HepG2 (cell line): Measurements from ENCODE around the gene EEF1A1. TPM values are rescaled to one million over a fixed set of nuclear protein-coding genes. Genes with fewer than 3 reads are reported as not detected.

Experiments
- ATF4 ChIP-seq, 2 experiments: fragments of 450-650 bp in 1 of 2; sonication (generic) in 1 of 2; formaldehyde crosslinking; IDR thresholded peaks; 2 replicates each; pipeline versions ENCODE4 v1.5.0 to v1.8.0; 2020 to 2022; ENCODE audit warnings: mild to moderate bottlenecking in 1 of 2, missing genetic modification reagents in 1 of 2
- DR1 ChIP-seq: sonication (generic); formaldehyde crosslinking; IDR thresholded peaks from 2 replicates; pipeline ENCODE4 v1.8.0; 2021; ENCODE audit warnings: mild to moderate bottlenecking, missing genetic modification reagents, inconsistent platforms
- GMEB2 ChIP-seq: IDR thresholded peaks from 2 replicates; pipeline ENCODE4 v1.6.1; 2016; ENCODE audit warnings: missing biosample characterization, missing genetic modification reagents, low read depth
- MYPOP ChIP-seq: sonication (generic); formaldehyde crosslinking; IDR thresholded peaks from 2 replicates; pipeline ENCODE4 v1.8.1; 2023; ENCODE audit warnings: mild to moderate bottlenecking, moderate library complexity, missing genetic modification reagents
- SIX1 ChIP-seq: sonication (generic); formaldehyde crosslinking; IDR thresholded peaks from 2 replicates; pipeline ENCODE4 v1.4.0; 2020; ENCODE audit warnings: missing genetic modification reagents, borderline replicate concordance
- SIX4 ChIP-seq: sonication (generic); formaldehyde crosslinking; IDR thresholded peaks from 2 replicates; pipeline ENCODE4 v1.4.0; 2020; ENCODE audit warnings: missing genetic modification reagents
- TBX2 ChIP-seq: sonication (generic); formaldehyde crosslinking; IDR thresholded peaks from 2 replicates; pipeline ENCODE4 v1.5.0; 2020; ENCODE audit warnings: missing genetic modification reagents, mild to moderate bottlenecking, borderline replicate concordance
- ZBTB21 ChIP-seq: sonication (generic); formaldehyde crosslinking; IDR thresholded peaks from 2 replicates; pipeline ENCODE4 v1.4.0; 2020; ENCODE audit warnings: missing genetic modification reagents
- ZNF431 ChIP-seq: sonication (generic); formaldehyde crosslinking; IDR thresholded peaks from 2 replicates; pipeline ENCODE4 v1.9.0; 2022; ENCODE audit warnings: missing genetic modification reagents, low read depth, mild to moderate bottlenecking, borderline replicate concordance
- polyA plus RNA-seq, 8 experiments: library from polyadenylated mRNA; depleted of rRNA in 3 of 8; stranded (reverse) in 7 of 8; unstranded in 1 of 8; fragments of >200 nt; fragmentation: Illumina TruSeq in 4 of 8; extraction: Trizol in 4 of 8; gene quantifications; 2 replicates each; pipeline versions ENCODE4 v1.2.1 to v1.2.3, GENCODE V29; 2011 to 2016; ENCODE audit warnings: low read depth in 4 of 8, missing spikeins in 1 of 8, mixed read lengths in 1 of 8; ENCODE audit not compliant: insufficient read depth in 1 of 8
- total RNA-seq, 5 experiments: library from RNA; depleted of rRNA; stranded (reverse); fragments of >200 nt; fragmentation: Illumina TruSeq; extraction: Trizol; gene quantifications; 2 replicates each; pipeline ENCODE4 v1.2.3, GENCODE V29; 2016; ENCODE audit warnings: low read depth in 1 of 5
- TF ChIP-seq, protein P1 (sequence below): sonication (generic); formaldehyde crosslinking; IDR thresholded peaks from 2 replicates; pipeline ENCODE4 v1.4.0; 2020; ENCODE audit warnings: mild to moderate bottlenecking, missing genetic modification reagents
- TF ChIP-seq, protein P2 (sequence below): IDR thresholded peaks from 2 replicates; pipeline ENCODE4 v1.6.1; 2016; ENCODE audit warnings: mild to moderate bottlenecking, missing biosample characterization, missing genetic modification reagents
- TF ChIP-seq, protein P3 (sequence below): sonication (generic); formaldehyde crosslinking; IDR thresholded peaks from 2 replicates; pipeline ENCODE4 v1.4.0; 2020; ENCODE audit warnings: mild to moderate bottlenecking, missing genetic modification reagents
- TF ChIP-seq, protein P4 (sequence below): sonication (generic); formaldehyde crosslinking; IDR thresholded peaks from 2 replicates; pipeline ENCODE4 v1.4.0; 2020; ENCODE audit warnings: mild to moderate bottlenecking, missing genetic modification reagents

The EEF1A1 gene
- total and polyA plus RNA-seq, 2 of the 13 experiments (the other 11 are each of a cell fraction or from before 2014, with no cell fraction given) = 13,726 to 17,172 TPM

GRCh38 chr6:73521351-73521985 lies 636 bp upstream of the EEF1A1 start (continued):
- TF ChIP-seq ATF4 (CRISPR knock-in tag; IDR thresholded peaks at IDR 0.05) = no peak
- TF ChIP-seq ZBTB21 (CRISPR knock-in tag) = no peak
- no peak for TF ChIP-seq SIX1
- no peak for TF ChIP-seq SIX4
- TF ChIP-seq, protein P1, sequence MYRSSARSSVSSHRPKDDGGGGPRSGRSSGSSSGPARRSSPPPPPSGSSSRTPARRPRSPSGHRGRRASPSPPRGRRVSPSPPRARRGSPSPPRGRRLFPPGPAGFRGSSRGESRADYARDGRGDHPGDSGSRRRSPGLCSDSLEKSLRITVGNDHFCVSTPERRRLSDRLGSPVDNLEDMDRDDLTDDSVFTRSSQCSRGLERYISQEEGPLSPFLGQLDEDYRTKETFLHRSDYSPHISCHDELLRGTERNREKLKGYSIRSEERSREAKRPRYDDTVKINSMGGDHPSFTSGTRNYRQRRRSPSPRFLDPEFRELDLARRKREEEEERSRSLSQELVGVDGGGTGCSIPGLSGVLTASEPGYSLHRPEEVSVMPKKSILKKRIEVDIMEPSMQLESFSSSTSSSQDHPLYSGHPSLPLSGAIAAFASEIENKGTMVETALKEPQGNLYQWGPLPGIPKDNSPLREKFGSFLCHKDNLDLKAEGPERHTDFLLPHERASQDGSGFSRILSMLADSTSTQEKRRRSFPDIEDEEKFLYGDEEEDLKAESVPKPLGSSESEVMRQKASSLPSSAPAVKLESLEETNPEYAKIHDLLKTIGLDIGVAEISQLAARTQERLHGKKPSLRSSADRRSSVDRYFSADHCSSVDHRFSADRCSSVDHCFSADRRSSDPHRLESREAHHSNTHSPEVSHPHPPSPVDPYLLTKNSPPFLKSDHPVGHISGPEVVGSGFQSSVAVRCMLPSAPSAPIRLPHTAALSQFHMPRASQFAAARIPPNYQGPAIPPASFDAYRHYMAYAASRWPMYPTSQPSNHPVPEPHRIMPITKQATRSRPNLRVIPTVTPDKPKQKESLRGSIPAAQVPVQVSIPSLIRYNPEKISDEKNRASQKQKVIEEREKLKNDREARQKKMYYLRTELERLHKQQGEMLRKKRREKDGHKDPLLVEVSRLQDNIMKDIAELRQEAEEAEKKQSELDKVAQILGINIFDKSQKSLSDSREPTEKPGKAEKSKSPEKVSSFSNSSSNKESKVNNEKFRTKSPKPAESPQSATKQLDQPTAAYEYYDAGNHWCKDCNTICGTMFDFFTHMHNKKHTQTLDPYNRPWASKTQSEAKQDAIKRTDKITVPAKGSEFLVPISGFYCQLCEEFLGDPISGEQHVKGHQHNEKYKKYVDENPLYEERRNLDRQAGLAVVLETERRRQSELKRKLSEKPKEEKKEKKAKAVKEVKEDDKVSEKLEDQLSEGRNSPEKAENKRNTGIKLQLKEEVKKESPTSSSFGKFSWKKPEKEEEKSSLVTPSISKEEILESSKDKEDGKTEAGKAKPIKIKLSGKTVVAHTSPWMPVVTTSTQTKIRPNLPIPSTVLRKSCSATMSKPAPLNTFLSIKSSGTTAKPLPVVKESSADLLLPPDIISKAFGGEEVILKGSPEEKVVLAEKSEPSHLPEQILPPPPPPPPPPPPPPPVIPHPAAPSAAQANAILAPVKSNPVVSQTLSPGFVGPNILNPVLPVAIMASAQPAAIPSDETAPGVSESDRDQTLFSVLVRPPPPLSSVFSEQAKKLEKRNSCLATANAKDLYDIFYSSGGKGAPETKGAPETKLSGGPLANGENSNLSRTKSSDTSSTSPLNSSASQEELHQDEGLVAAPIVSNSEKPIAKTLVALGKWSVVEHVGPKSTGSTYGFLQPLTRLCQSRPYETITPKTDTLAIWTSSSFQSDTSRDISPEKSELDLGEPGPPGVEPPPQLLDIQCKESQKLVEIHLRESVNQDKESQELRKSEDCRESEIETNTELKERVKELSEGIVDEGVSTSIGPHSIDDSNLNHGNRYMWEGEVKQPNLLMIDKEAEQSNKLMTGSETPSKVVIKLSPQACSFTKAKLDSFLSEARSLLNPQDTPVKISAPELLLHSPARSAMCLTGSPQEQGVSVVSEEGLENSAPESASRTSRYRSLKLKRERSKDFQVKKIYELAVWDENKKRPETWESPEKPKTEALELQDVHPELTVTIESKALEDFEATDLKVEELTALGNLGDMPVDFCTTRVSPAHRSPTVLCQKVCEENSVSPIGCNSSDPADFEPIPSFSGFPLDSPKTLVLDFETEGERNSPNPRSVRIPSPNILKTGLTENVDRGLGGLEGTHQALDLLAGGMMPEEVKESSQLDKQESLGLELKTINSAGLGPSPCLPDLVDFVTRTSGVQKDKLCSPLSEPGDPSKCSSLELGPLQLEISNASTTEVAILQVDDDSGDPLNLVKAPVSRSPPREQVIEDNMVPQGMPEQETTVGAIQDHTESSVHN = no peak
- TF ChIP-seq MYPOP (CRISPR knock-in tag) = no peak
- TF ChIP-seq, protein P2, sequence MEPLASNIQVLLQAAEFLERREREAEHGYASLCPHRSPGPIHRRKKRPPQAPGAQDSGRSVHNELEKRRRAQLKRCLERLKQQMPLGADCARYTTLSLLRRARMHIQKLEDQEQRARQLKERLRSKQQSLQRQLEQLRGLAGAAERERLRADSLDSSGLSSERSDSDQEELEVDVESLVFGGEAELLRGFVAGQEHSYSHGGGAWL (CRISPR knock-in tag) = peak; percentile 23; the same call in 1 of the 2 replicates
- TF ChIP-seq, protein P3, sequence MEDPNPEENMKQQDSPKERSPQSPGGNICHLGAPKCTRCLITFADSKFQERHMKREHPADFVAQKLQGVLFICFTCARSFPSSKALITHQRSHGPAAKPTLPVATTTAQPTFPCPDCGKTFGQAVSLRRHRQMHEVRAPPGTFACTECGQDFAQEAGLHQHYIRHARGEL = no peak
- no peak for TF ChIP-seq DR1 (CRISPR knock-in tag)
- no peak for TF ChIP-seq GMEB2
- TF ChIP-seq, protein P4, sequence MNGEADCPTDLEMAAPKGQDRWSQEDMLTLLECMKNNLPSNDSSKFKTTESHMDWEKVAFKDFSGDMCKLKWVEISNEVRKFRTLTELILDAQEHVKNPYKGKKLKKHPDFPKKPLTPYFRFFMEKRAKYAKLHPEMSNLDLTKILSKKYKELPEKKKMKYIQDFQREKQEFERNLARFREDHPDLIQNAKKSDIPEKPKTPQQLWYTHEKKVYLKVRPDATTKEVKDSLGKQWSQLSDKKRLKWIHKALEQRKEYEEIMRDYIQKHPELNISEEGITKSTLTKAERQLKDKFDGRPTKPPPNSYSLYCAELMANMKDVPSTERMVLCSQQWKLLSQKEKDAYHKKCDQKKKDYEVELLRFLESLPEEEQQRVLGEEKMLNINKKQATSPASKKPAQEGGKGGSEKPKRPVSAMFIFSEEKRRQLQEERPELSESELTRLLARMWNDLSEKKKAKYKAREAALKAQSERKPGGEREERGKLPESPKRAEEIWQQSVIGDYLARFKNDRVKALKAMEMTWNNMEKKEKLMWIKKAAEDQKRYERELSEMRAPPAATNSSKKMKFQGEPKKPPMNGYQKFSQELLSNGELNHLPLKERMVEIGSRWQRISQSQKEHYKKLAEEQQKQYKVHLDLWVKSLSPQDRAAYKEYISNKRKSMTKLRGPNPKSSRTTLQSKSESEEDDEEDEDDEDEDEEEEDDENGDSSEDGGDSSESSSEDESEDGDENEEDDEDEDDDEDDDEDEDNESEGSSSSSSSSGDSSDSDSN (CRISPR knock-in tag) = 0 out of 2 replicates have a peak, but pooled peaks have one; percentile 2
- TF ChIP-seq TBX2 (CRISPR knock-in tag) = peak; percentile 1; the same call in 1 of the 2 replicates
- no peak for TF ChIP-seq ZNF431 (CRISPR knock-in tag)
